ENCODE results near the gene LGALS7B. TPM values are rescaled to one million over a fixed set of nuclear protein-coding genes. Genes with fewer than 3 reads are reported as not detected.

The LGALS7B gene
- total and polyA plus RNA-seq, 2 experiments from 2014 or later, result 2.4 to 6.6 TPM

- TF ChIP-seq ZNF114 (CRISPR knock-in tag; IDR thresholded peaks at IDR 0.05), result no peak
- no peak for TF ChIP-seq ZNF331 (CRISPR knock-in tag; IDR thresholded peaks at IDR 0.05; ENCODE audit: low read depth)
- no peak for TF ChIP-seq JUNB (IDR thresholded peaks at IDR 0.05; ENCODE audit: unreplicated experiment)
- TF ChIP-seq, protein P1, sequence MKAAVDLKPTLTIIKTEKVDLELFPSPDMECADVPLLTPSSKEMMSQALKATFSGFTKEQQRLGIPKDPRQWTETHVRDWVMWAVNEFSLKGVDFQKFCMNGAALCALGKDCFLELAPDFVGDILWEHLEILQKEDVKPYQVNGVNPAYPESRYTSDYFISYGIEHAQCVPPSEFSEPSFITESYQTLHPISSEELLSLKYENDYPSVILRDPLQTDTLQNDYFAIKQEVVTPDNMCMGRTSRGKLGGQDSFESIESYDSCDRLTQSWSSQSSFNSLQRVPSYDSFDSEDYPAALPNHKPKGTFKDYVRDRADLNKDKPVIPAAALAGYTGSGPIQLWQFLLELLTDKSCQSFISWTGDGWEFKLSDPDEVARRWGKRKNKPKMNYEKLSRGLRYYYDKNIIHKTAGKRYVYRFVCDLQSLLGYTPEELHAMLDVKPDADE (IDR thresholded peaks at IDR 0.05), result no peak
- TF ChIP-seq POLR2AphosphoS5 (IDR thresholded peaks at IDR 0.05; ENCODE audit: low read depth), result no peak
- TF ChIP-seq ZNF462 (CRISPR knock-in tag; IDR thresholded peaks at IDR 0.05), result no peak
Measured at GRCh38 chr19:38808741-38809140, 19.7 kb downstream of the LGALS7B start (continued).

DNA sequence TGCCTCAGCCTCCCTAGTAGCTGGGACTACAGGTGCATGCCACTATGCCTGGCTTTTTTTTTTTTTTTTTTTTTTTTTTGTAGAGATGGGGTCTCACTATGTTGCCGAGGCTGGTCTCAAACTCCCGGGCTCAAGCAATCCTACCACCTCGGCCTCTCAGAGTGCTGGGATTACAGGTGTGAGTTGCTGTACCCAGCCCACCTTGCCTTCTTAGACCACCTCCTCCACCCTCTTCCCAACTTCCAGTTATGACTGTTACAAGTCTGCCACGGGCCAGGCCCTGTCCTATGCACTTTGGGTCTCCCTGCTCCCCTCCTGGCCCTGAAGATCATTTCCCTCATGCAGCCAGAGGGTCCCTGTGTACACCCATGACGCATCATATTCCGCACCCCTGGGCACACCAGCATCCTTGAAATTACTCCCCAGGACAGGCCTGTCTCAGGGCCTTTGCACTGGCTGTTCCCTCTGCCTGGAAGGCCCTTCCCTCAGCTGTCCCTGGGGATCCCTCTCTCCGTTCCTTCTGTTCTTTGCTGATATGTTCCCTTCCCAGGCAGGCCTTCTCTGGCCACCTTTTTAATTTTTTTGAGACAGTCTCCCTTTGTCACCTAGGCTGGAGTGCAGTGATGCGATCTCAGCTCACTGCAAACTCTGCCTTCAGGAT is 20.7 kb downstream of the LGALS7B start:
- Histone ChIP-seq H3K4me3 (no peak overlapping the region), H3K4me1 (ENCODE audit: insufficient read depth) (no peaks in the 10 kb centered on the region), H2AFZ (no peak overlapping the region), H4K20me1 (replicated peaks; ENCODE audit: insufficient read depth) (no peaks in the 10 kb centered on the region), H3K4me2 (no peak overlapping the region), H3K27me3 (ENCODE audit: insufficient read depth) (no peaks in the 10 kb centered on the region), H3K79me2 (replicated peaks; ENCODE audit: insufficient read depth) (no peaks in the 10 kb centered on the region), H3K9me2 (ENCODE audit: insufficient read depth) (no peaks in the 10 kb centered on the region), H3K36me3 (ENCODE audit: insufficient read depth) (no peaks in the 10 kb centered on the region), H3K27ac (ENCODE audit: low read depth) (no peak overlapping the region), H3F3A (replicated peaks; ENCODE audit: low read depth) (no peaks in the 10 kb centered on the region)
- Mint-ChIP-seq H3K9me3 (peaks cover 10% of the 10 kb centered on the region), H3K36me3 (ENCODE audit: low read depth) (peaks cover 7% of the 10 kb centered on the region; the same call in 2 of the 3 replicates), H3K4me1 (no peaks in the 10 kb centered on the region; the same call in 2 of the 3 replicates), H3K27ac (no peak overlapping the region), H3K27me3 (ENCODE audit: insufficient read depth, low read depth, poor library complexity) (peaks cover 10% of the 10 kb centered on the region), H3K4me3 (no peak overlapping the region)
- DNase-seq (ENCODE audit: low spot score), result no peak
- ATAC-seq, result no peak
- TF ChIP-seq, protein P1 (IDR thresholded peaks at IDR 0.05), result no peak
- no peak for TF ChIP-seq EZH2phosphoT487 (IDR thresholded peaks at IDR 0.05; ENCODE audit: unreplicated experiment)
- TF ChIP-seq, protein P2, sequence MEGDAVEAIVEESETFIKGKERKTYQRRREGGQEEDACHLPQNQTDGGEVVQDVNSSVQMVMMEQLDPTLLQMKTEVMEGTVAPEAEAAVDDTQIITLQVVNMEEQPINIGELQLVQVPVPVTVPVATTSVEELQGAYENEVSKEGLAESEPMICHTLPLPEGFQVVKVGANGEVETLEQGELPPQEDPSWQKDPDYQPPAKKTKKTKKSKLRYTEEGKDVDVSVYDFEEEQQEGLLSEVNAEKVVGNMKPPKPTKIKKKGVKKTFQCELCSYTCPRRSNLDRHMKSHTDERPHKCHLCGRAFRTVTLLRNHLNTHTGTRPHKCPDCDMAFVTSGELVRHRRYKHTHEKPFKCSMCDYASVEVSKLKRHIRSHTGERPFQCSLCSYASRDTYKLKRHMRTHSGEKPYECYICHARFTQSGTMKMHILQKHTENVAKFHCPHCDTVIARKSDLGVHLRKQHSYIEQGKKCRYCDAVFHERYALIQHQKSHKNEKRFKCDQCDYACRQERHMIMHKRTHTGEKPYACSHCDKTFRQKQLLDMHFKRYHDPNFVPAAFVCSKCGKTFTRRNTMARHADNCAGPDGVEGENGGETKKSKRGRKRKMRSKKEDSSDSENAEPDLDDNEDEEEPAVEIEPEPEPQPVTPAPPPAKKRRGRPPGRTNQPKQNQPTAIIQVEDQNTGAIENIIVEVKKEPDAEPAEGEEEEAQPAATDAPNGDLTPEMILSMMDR (conservative IDR thresholded peaks at IDR 0.05; ENCODE audit: low read depth in 2 of 2), result no peak
- no peak for TF ChIP-seq NANOG (IDR thresholded peaks at IDR 0.05; ENCODE audit: borderline replicate concordance)
- TF ChIP-seq JUNB (IDR thresholded peaks at IDR 0.05; ENCODE audit: unreplicated experiment), result no peak
- TF ChIP-seq STAT1 (IDR thresholded peaks at IDR 0.05; ENCODE audit: unreplicated experiment), result no peak
- TF ChIP-seq CREB1 (CRISPR knock-in tag; IDR thresholded peaks at IDR 0.05; ENCODE audit: low read depth), result no peak
- TF ChIP-seq ZNF331 (CRISPR knock-in tag; IDR thresholded peaks at IDR 0.05; ENCODE audit: low read depth), result no peak
- no peak for TF ChIP-seq EZH2 (IDR thresholded peaks at IDR 0.05; ENCODE audit: low read depth, unreplicated experiment)
- TF ChIP-seq POLR2AphosphoS5 (IDR thresholded peaks at IDR 0.05; ENCODE audit: low read depth), result no peak
